ENCODE measurements around the gene ZNF331.
"Not testable (repeated sequence)": the region's sequence is repeated elsewhere in the genome, so short reads cannot be mapped to it uniquely, and the experiment has no call there.

The ZNF331 gene

DNA sequence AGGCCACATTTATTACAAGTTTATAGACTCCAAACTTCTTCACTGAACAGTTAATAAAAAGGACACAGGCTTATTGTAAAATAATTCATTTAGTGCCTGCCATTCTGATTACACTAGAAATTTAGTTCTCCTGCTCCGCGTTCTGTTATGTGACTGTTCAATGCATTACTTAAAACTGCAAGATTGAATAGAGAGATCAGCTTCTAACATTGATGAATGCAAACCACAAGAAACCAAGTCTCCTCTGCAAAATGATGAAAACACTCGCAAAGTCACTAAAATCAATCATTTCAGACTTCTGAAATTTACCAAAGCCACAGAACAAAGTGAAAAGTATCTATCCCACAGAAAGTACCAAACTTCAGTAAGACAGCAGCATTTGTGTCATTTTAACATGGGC is 22.9 kb upstream of the ZNF331 start:
- H3K4me3 Mint-ChIP-seq, ATAC-seq: not testable (repeated sequence)
- H3K9me3 Mint-ChIP-seq = peaks cover 5 to 15% of the 10 kb centered on the region in 2 donors

GRCh38 chr19:53517114-53517741 is 20.7 kb upstream of the ZNF331 start:
- H3K27ac Mint-ChIP-seq = no peak overlapping the region
- peaks cover 5 to 15% of the 10 kb centered on the region in 2 donors for H3K9me3 Mint-ChIP-seq
- no peak overlapping the region for H3K4me3 Mint-ChIP-seq
- DNase-seq (no peak), ATAC-seq (no peak)
- H3K4me1 Mint-ChIP-seq = peaks cover 15% of the 10 kb centered on the region
- H3K27me3 Mint-ChIP-seq = no peaks in the 10 kb centered on the region

More for the DNA sequence above, 22.9 kb upstream of the ZNF331 start:
- not testable (repeated sequence) for H3K4me1 Mint-ChIP-seq, DNase-seq, H3K27me3 Mint-ChIP-seq, H3K27ac Mint-ChIP-seq

DNA sequence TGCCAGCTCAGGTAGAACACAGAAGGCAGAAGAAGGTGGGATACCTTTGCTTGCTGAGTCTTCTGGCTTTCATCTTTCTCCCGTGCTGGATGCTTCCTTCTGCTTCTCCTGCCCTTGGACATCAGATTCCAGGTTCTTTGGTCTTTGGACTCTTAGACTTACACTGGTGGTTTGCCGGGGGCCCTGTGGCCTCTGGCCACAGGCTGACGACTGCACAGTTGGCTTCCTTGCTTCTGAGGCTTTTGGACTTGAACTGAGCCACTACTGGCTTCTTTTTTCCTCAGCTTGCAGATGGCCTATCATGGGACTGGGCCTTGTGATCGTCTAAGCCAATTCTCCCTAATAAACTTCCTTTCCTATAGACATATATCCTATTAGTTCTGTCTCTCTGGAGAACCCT is 19.8 kb upstream of the ZNF331 start:
- H3K4me1 Mint-ChIP-seq = peaks cover 19% of the 10 kb centered on the region
- no peak overlapping the region for H3K4me3 Mint-ChIP-seq
- no peaks in the 10 kb centered on the region for H3K27me3 Mint-ChIP-seq
- ATAC-seq = no peak
- no peak overlapping the region for H3K27ac Mint-ChIP-seq
- no peak for DNase-seq
- peaks cover 10 to 15% of the 10 kb centered on the region in 2 donors for H3K9me3 Mint-ChIP-seq

DNA sequence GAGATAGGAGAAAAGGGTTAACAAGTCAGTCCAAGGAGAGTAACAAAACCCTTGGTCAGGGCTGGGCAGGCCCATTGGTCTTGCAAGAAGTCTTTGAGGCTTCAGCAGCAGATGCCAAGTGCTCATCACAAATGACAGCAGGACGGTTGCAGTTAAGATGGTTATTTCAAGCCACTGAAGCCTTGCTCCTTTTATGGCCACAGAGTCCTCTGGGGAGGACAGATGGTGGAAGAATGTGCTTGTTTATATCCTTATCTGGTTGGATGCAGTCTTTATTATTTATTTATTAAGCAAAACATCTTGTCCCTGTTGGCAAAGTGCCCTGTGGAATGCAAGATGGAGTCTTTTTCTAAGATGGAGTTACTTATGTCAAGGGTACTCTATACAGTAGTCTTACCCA is 19.2 kb upstream of the ZNF331 start:
- DNase-seq = no peak
- Mint-ChIP-seq H3K27ac (no peak overlapping the region), H3K9me3 (peaks cover 13 to 15% of the 10 kb centered on the region in 2 donors), H3K27me3 (no peaks in the 10 kb centered on the region), H3K4me3 (no peak overlapping the region), H3K4me1 (peaks cover 19% of the 10 kb centered on the region)
- no peak for ATAC-seq

DNA sequence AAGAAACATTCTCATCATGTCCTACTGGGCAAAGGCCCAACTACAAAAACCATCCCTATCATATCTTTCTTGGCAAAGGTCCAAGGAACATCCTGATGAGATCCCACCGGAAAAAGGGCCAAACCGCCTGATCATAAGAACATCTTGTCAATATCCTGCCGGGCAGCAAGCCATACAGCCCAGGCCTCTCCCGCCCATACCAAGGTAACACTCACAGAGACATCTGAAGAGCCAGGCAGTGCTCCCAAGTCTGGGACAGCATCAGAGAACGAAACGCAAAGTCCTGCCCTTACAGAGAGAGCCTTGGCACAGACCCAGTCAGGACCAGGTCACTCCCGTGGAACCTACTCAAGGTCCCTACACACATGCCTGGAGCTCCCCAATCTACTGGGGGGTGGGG is 18.5 kb upstream of the ZNF331 start:
- DNase-seq (peak in 1 of 2 donors; percentile 10), ATAC-seq (no peak)
- no peaks in the 10 kb centered on the region for H3K27me3 Mint-ChIP-seq
- no peak overlapping the region for H3K27ac Mint-ChIP-seq
- H3K4me1 Mint-ChIP-seq = peaks cover 19% of the 10 kb centered on the region
- peaks cover 15 to 17% of the 10 kb centered on the region in 2 donors for H3K9me3 Mint-ChIP-seq
- no peak overlapping the region for H3K4me3 Mint-ChIP-seq

- peak overlapping the region; percentile 99 to 100 for H3K4me3 Mint-ChIP-seq
- DNase-seq = no peak
Observed at GRCh38 chr19:53520163-53520546, 17.8 kb upstream of the ZNF331 start.

DNA sequence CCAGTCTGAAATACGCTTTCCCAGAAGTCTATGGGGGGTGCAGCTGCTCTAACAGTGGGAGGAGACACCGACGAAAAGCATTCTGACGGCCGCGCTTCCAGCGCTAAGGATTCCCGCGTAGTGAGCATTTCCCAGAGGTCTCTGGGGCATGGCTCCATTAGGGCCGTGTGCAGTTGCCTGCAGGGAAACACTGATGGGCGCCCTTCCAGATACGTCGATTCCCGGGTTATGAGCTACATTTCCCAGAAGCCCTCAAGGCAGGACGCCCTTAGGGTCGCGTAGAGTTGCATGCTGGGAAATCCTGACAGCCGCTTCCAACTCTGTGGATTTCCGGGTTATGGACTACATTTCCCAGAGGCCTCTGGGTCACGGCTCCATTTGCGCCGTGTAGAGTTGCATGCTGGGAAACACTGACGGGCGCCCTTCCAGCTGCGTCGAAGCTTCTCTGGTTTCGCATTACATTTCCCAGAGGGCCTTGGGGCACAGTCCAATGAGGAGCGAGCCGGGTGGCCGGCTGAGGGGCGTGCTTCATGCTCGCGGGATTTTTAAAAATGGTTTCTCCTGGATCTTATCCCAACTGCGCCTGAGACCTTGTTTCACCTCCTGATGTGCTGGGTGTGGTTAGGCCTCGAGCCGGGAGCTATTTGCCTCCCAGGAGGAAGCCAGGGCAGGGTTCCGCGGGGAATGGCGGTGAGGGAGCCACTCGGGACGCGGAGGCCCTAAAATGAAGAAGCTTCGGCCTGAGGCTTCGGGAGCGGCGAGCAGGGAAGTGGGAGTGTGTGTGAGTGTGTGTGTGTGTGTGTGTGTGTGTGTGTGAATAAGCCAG is 17.2 kb upstream of the ZNF331 start:
- H3K27me3 Mint-ChIP-seq = no peaks in the 10 kb centered on the region
- peak overlapping the region; percentile 99 to 100 for H3K4me3 Mint-ChIP-seq
- peak overlapping the region; percentile 98 for H3K27ac Mint-ChIP-seq
- peaks cover 17 to 23% of the 10 kb centered on the region in 2 donors for H3K9me3 Mint-ChIP-seq
- DNase-seq (peak; percentile 82 to 90), ATAC-seq (peak; percentile 98)
- peaks cover 19% of the 10 kb centered on the region for H3K4me1 Mint-ChIP-seq

More at GRCh38 chr19:53520163-53520546, 17.8 kb upstream of the ZNF331 start:
- no peak for ATAC-seq
- Mint-ChIP-seq H3K9me3 (peaks cover 17% of the 10 kb centered on the region in 2 donors), H3K27me3 (no peaks in the 10 kb centered on the region), H3K4me1 (peaks cover 19% of the 10 kb centered on the region), H3K27ac (peak overlapping the region; percentile 54 to 98)

DNA sequence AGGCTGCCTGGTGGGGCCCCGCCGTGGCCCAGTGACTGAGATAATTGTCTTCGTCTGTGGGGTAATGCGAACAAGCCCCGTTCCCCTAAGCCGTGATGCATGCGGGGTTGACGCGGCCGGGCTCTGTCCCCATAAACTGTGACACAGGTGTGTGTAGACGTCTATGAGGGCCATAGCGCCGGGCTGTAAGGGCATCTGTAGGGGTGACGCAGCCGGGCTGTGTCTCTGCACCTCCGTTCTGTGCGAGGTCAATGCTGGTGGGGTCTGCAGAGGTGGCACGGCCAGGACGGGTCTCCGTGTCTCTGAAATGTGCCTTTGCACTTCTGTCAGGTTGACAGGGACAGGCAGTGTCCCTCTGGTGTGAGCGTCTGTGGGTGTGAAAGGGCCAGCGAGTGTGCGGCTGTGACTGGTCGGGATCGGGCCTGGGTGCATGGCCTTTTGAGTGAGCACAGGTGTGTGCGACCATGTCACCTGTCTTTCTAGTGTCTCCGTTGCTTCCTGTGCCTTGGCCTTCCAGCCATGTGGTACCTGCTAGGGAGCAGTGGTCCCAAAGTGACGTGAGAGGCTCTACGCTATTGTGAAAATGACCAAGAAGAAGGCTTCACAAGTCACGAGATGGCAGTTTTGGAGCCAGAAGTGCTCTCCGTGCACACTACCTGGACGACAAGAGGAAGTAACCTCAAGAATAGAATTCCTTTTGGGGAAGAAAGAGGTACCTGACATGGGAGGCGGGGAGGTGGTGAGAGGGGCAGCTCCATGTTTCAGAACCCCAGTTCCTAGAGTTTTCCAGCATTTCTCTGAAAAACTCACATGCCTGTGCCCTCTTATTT is 16.4 kb upstream of the ZNF331 start:
- ATAC-seq = peak; percentile 23
- Mint-ChIP-seq H3K9me3 (peaks cover 21 to 31% of the 10 kb centered on the region in 2 donors), H3K27me3 (no peaks in the 10 kb centered on the region), H3K27ac (peak overlapping the region; percentile 45 to 98), H3K4me3 (peak overlapping the region; percentile 99 to 100), H3K4me1 (peaks cover 19% of the 10 kb centered on the region)
- DNase-seq = peak in 1 of 2 donors; percentile 12

GRCh38 chr19:53525922-53526321 is 12.0 kb upstream of the ZNF331 start:
- no peak for DNase-seq
- Mint-ChIP-seq H3K9me3 (peaks cover 16 to 41% of the 10 kb centered on the region in 2 donors), H3K27me3 (no peaks in the 10 kb centered on the region), H3K27ac (no peak overlapping the region), H3K4me1 (peaks cover 17% of the 10 kb centered on the region), H3K4me3 (no peak overlapping the region)
- no peak for ATAC-seq

DNA sequence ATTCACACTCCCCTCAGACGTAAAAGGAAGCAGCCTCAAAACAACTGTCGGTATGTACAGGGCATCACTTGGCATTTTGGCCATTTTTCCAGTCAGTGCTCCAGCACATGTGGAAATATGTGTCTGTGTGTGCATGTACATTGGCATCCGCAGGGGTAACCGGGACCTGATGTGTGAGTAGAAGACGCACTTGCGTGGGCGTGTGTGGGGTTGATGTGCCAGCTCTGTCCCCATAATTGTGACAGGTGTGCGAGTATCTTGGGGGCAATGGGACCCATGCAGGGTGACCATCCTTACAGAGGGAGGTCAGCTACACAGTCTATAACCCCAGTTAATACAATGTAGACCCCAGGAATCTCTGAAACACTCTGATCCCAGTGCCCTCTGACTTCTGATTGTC is 7.3 kb upstream of the ZNF331 start:
- Mint-ChIP-seq H3K9me3 (peaks cover 11 to 44% of the 10 kb centered on the region in 2 donors), H3K27me3 (no peaks in the 10 kb centered on the region), H3K4me1 (no peaks in the 10 kb centered on the region), H3K4me3 (no peak overlapping the region), H3K27ac (no peak overlapping the region)
- ATAC-seq (no peak), DNase-seq (no peak)

- no peak overlapping the region for H3K27ac Mint-ChIP-seq
- H3K9me3 Mint-ChIP-seq = peaks cover 7 to 36% of the 10 kb centered on the region in 2 donors
- H3K27me3 Mint-ChIP-seq = no peaks in the 10 kb centered on the region
- H3K4me3 Mint-ChIP-seq = no peak overlapping the region
- no peak for DNase-seq
- H3K4me1 Mint-ChIP-seq = peaks cover 4% of the 10 kb centered on the region
- ATAC-seq = no peak
Observed at GRCh38 chr19:53531457-53531856, 6.5 kb upstream of the ZNF331 start.

- Mint-ChIP-seq H3K4me3 (no peak overlapping the region), H3K27ac (no peak overlapping the region), H3K27me3 (no peaks in the 10 kb centered on the region), H3K4me1 (peaks cover 7% of the 10 kb centered on the region), H3K9me3 (peaks cover 7 to 31% of the 10 kb centered on the region in 2 donors)
- ATAC-seq (no peak), DNase-seq (no peak)
Observed at GRCh38 chr19:53532362-53532761, 5.6 kb upstream of the ZNF331 start.

- Mint-ChIP-seq H3K9me3 (peaks cover 7 to 20% of the 10 kb centered on the region in 2 donors), H3K4me1 (peaks cover 30% of the 10 kb centered on the region), H3K27me3 (no peaks in the 10 kb centered on the region), H3K27ac (no peak overlapping the region), H3K4me3 (peak overlapping the region in 1 of 2 donors; percentile 47)
- ATAC-seq (no peak), DNase-seq (no peak)
Observed at GRCh38 chr19:53536225-53536548, 1.8 kb upstream of the ZNF331 start.

DNA sequence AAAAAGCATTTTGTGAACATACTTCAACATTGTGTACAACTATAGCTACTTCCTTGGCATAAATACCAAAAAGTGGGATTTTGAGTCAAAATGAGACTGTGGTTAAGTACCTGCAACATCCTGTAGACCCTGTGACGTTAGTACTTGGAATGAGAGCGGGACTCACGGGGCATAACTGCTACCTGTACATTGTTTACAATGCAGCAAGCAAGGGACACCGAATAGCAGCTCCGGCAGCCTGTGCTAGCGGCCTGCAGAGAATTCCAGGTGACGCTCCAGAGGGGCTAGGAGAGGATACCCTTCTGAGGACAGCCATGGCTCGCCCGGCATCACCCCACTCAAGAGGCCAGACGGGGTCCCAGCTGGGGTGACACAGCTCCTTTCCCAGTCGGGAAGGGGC is 824 bp upstream of the ZNF331 start:
- H3K9me3 Mint-ChIP-seq = peaks cover 7 to 18% of the 10 kb centered on the region in 2 donors
- no peaks in the 10 kb centered on the region for H3K27me3 Mint-ChIP-seq
- peaks cover 39% of the 10 kb centered on the region for H3K4me1 Mint-ChIP-seq
- ATAC-seq (peak; percentile 31), DNase-seq (peak in 1 of 2 donors; percentile 24)
- peak overlapping the region; percentile 95 to 99 for H3K4me3 Mint-ChIP-seq
- H3K27ac Mint-ChIP-seq = peak overlapping the region; percentile 97 to 99

DNA sequence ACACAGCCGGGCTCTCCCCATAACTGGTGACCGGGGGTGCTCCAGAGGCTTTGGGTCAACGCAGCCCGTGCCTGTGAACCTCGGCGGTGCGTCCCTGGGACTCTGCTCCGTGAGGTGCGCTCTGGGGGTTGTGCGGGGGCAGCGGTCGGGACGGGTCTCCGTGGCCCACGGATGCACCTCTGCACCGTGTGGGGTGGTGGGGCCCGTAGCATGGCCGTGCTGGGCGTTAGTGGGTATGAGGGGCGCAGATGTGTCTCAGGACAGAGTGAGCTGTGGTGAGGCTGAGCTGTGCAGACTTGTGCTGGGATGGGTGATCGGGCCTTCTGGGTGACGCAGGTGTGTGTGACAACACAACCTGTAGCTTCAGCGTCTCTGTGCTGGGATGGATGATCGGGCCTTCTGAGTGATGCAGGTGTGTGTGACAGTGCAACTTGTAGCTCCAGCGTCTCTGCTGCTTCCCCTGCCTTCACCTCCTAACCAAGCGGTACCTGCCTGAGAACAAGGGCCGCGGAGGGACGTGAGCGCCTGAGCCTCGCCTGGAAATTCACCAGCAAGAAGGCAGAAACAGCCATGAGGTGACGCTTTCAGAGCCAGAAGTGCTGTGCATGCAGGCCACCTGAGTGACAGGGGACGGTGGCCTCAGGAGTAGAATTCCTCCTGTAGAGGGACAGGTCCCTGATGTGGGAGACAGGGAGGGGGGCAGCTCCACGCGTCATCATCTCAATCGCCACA is 599 bp downstream of the ZNF331 start:
- Mint-ChIP-seq H3K4me3 (peak overlapping the region; percentile 95 to 99), H3K4me1 (peaks cover 41% of the 10 kb centered on the region), H3K9me3 (peaks cover 0 to 18% of the 10 kb centered on the region in 2 donors), H3K27ac (peak overlapping the region; percentile 97 to 99), H3K27me3 (no peaks in the 10 kb centered on the region)
- ATAC-seq (peak; percentile 29), DNase-seq (no peak)

Data from stimulated activated naive CD8-positive, alpha-beta T cell treated with anti-CD3 and anti-CD28 coated beads, Interleukin-15, amount 100 ng/mL, for 72 hours (primary cell).